Bronchial epithelial cell (primary cell): ENCODE results near the gene CMTM3. TPM values are rescaled to one million over a fixed set of nuclear protein-coding genes. Genes with fewer than 3 reads are reported as not detected.

ENCODE experiments used
- DNase-seq: peaks from one replicate; pipeline ENCODE4 v3.0.0-alpha.2; 2010; ENCODE audit warnings: low read depth
- FAIRE-seq: peaks from 2 replicates; lab custom pipeline; 2011; peaks lifted over from hg19 to GRCh38; lab: Jason Lieb, UNC
- H3K27me3 ChIP-seq: 2 replicates; pipeline ENCODE4 v1.5.1; 2011; ENCODE audit warnings: low read length; ENCODE audit not compliant: control insufficient read depth, insufficient read depth
- H3K36me3 ChIP-seq: 2 replicates; pipeline ENCODE4 v1.5.1; 2011; ENCODE audit warnings: low read length; ENCODE audit not compliant: control insufficient read depth, insufficient read depth
- H3K4me3 ChIP-seq: 2 replicates; pipeline ENCODE4 v1.5.1; 2011; ENCODE audit warnings: mild to moderate bottlenecking, low read depth, low read length, control low read depth
- total RNA-seq: library from RNA; depleted of rRNA; stranded (reverse); fragments of >200 nt; gene quantifications from 2 replicates; pipeline ENCODE4 v1.2.1, GENCODE V29; 2014
- TF ChIP-seq, protein P1 (sequence below): IDR thresholded peaks from 2 replicates; pipeline ENCODE4 v1.5.1; 2011; ENCODE audit warnings: mild to moderate bottlenecking, moderate library complexity, low read length, control low read depth, inconsistent platforms; ENCODE audit not compliant: insufficient read depth, severe bottlenecking

The CMTM3 gene
- total RNA-seq, 1 donor from 2014 or later, result 1.1 TPM

DNA sequence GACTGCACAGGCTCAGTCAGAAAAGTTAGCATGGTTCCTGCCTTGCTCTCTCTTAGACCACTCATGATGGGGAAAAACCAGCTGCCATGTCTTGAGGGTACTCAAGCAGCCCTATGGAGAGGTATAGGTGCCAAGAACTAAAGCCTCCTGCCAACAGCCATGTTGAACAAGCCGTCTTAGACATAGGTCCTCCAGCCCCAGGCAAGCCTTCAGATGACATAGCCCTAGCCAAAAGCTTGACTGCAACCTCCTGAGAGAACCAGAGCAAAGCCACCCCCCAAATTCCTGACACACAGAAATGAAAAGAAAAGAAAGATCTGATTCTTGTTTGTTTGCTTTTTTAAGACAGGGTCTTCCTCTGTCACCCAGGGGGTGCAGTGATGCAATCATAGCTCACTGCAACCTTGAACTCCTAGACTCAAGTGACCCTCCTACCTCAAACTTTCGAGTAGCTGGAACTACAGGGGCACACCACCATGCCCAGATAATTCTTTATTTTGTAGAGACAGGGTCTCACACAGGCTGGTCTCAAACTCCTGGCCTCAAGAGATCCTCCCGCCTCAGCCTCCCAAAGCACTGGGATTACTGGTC, 36.3 kb downstream of the CMTM3 start:
- Histone ChIP-seq H3K27me3 (no peaks in the 10 kb centered on the region), H3K4me3 (no peak overlapping the region), H3K36me3 (peaks cover 3% of the 10 kb centered on the region)
- TF ChIP-seq, protein P1, sequence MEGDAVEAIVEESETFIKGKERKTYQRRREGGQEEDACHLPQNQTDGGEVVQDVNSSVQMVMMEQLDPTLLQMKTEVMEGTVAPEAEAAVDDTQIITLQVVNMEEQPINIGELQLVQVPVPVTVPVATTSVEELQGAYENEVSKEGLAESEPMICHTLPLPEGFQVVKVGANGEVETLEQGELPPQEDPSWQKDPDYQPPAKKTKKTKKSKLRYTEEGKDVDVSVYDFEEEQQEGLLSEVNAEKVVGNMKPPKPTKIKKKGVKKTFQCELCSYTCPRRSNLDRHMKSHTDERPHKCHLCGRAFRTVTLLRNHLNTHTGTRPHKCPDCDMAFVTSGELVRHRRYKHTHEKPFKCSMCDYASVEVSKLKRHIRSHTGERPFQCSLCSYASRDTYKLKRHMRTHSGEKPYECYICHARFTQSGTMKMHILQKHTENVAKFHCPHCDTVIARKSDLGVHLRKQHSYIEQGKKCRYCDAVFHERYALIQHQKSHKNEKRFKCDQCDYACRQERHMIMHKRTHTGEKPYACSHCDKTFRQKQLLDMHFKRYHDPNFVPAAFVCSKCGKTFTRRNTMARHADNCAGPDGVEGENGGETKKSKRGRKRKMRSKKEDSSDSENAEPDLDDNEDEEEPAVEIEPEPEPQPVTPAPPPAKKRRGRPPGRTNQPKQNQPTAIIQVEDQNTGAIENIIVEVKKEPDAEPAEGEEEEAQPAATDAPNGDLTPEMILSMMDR, result no peak
- DNase-seq, result no peak
- FAIRE-seq, result no peak

DNA sequence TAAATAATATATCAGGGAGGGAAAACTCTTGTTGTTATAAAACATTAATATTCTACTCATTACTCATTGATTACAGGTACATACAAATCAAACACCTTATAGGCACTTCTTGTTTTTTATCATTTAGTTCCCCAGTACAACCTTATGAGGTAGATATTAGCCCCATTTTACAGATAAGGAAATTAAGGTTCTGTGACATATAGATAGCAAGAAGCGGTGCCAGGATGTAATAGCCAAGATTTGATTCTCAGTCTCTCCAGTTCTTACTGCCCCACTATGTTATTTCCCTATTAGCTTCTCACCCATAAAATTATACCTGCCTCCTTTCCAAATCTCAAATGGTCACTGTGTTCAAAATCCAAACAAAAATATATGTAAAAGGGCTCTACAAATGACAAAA, 36.9 kb downstream of the CMTM3 start:
- TF ChIP-seq, protein P1, result no peak
- no peaks in the 10 kb centered on the region for H3K27me3 ChIP-seq
- no peak for FAIRE-seq
- no peak for DNase-seq
- no peak overlapping the region for H3K4me3 ChIP-seq
- peaks cover 2% of the 10 kb centered on the region for H3K36me3 ChIP-seq

DNA sequence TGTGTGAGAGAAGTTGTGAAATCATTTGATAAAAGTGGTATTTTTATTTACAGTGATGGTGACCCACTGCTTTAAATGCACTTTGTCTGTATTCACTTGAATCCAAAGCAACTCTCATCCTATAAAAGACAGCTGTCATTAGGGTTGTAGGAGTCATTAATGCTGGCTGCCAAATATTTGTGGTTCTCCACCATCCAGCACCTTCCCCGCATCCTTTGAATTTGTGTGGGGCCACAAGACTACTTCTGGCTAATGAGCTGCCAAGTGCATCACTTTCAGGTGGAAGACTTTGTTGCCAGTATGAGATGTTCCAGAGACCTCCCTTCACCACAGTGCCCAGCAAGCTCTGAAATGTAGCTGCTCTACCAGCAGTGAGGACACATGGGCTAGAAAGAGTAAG, 43.4 kb downstream of the CMTM3 start:
- TF ChIP-seq, protein P1, result no peak
- no peak overlapping the region for H3K4me3 ChIP-seq
- DNase-seq (no peak), FAIRE-seq (no peak)
- H3K36me3 ChIP-seq, result no peaks in the 10 kb centered on the region
- H3K27me3 ChIP-seq, result no peaks in the 10 kb centered on the region

DNA sequence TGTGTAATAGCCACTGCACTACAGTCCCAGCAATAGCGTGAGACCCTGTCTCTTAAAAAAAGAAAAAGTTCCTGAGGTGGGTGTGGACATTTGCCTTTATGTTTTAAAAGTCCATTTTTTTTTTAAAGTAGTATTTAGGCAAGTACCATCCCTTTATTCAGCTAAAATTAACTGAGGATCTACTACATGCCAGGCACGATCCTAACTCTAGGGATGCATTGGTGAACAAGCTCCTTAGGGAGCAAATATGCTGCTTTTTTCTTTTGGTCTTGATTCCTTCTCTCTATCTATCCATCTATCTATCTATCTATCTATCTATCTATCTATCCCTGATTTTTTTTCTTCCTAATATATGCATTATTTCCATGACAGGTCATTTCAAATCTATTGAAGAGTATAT, 44.7 kb downstream of the CMTM3 start:
- Histone ChIP-seq H3K4me3 (no peak overlapping the region), H3K36me3 (no peaks in the 10 kb centered on the region), H3K27me3 (no peaks in the 10 kb centered on the region)
- TF ChIP-seq, protein P1, result no peak
- no peak for FAIRE-seq
- no peak for DNase-seq

DNA sequence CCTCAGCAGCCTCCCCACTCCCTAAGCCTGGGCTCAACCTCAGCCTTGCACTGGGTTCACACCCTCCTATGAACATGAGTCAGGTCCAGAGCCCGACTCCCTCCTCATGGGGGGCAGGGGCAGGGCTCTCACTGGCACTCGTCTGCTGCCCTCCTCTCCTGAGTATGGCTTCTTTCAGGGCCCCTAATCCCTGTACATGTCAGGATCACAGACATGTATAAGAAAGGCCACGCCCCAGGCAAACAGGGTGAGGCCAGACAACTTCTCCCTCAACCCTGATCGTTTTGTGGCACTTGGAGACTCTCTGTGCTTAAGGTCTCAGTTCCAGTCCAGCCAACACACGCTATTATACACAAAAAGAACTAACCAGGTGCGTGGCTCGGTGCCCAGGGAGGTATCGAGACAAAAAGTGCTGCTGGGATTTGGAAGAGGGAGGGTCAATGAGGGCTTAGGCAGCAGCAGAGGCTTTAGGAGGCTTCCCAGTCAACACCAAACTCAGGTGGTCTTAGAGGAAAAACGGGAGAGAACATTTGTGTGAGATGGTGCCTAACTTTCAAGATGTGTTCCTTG, 45.2 kb downstream of the CMTM3 start:
- Histone ChIP-seq H3K4me3 (no peak overlapping the region), H3K27me3 (no peaks in the 10 kb centered on the region), H3K36me3 (no peaks in the 10 kb centered on the region)
- TF ChIP-seq, protein P1, result no peak
- no peak for FAIRE-seq
- no peak for DNase-seq
